ENCODE data around the gene CHST1.

CHST1 gene

DNA sequence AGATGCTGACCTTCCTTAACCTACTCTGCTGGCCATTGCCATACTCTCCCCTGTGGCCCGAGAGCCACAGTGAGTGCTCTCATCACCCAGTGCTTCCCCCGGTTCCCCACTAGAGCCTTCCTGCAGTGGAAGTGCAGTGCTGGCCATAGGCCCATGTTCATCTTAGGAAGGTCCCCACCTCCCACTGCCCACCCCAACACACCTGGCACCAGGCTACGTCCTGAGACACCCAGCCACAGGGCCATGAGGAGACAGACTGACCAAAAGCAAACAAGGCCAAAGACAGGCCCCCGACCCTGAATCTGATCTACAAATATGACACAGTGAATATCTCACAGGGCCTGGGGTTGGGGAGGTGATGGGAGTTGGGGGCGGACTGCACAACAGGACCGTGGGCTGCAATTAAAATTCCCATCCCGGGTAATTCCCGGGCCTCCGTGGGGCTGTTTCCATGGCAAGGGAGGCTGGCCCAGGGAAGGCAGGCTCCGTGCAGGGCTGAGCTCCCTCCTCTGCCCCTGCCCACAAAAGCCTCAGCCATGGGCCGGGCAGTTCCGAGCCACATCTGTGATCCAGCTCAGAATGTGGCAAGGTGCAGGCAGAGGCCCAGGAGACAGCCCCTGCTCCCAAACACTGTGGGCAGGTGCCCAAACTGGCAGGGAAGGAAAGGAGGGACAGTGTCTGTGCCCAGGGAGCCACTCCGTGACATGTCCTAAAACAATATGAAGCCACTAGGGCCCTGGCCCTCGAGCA lies 5.1 kb upstream of the CHST1 start:
- Mint-ChIP-seq H3K4me1 (no peaks in the 10 kb centered on the region), H3K4me3 (no peak overlapping the region), H3K9me3 (no peaks in the 10 kb centered on the region), H3K27me3 (peaks cover 64% of the 10 kb centered on the region), H3K27ac (ENCODE audit: low read depth) (no peak overlapping the region), H3K36me3 (ENCODE audit: insufficient read depth) (no peaks in the 10 kb centered on the region)
- no peak for ATAC-seq (replicated peaks; ENCODE audit: extremely low read depth, poor library complexity, severe bottlenecking)
- DNase-seq (ENCODE audit: low spot score in 2 of 2): no peak

DNA sequence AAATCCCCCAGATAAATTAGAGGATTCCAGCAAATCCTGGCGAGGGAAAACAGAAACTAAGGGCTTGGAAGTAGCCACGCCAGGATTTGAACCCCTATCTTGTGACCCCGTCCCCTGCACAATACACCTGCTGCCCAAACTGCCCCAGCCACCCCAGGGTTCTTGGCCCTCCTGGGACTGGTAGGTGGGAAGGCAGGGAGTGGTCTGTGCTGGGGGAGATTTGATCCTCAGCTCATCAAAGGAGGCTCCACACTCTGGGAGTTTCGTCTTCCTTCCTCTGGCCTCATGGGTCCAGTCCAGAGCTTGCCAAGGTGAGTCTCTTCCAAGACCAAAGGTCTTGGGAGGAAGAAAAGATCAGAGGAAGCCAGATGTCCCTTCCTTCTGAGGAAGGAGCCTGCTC lies 4.5 kb upstream of the CHST1 start:
- DNase-seq (ENCODE audit: low spot score in 2 of 2) (no peak), ATAC-seq (replicated peaks; ENCODE audit: extremely low read depth, poor library complexity, severe bottlenecking) (no peak)
- no peak overlapping the region for H3K4me3 Mint-ChIP-seq
- H3K4me1 Mint-ChIP-seq: no peaks in the 10 kb centered on the region
- no peak overlapping the region for H3K27ac Mint-ChIP-seq (ENCODE audit: low read depth)
- peaks cover 64% of the 10 kb centered on the region for H3K27me3 Mint-ChIP-seq
- no peaks in the 10 kb centered on the region for H3K36me3 Mint-ChIP-seq (ENCODE audit: insufficient read depth)
- H3K9me3 Mint-ChIP-seq: no peaks in the 10 kb centered on the region

DNA sequence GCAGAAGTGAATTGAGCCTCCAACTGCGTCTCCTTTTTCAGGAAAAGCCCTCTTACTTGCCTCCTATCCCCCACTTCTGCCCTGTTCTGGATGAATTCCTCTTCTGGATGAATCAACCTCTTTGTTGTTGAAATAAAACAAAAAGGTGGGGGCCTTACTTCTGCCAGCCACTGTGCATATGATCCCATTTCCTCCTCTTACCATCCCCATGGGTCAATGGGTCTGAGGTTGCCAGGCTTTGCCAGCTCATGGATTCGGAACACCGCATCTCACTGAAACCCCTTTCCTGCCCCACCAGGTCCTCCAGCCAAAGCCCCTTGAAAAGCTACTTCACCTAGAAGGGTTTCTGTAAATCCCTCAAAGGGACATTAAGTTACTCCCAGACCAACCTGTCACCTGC lies 3.7 kb upstream of the CHST1 start:
- Mint-ChIP-seq H3K4me3 (no peak overlapping the region), H3K9me3 (no peaks in the 10 kb centered on the region), H3K27ac (ENCODE audit: low read depth) (no peak overlapping the region), H3K4me1 (no peaks in the 10 kb centered on the region), H3K27me3 (peaks cover 65% of the 10 kb centered on the region), H3K36me3 (ENCODE audit: insufficient read depth) (no peaks in the 10 kb centered on the region)
- ATAC-seq (replicated peaks; ENCODE audit: extremely low read depth, poor library complexity, severe bottlenecking) (no peak), DNase-seq (ENCODE audit: low spot score in 2 of 2) (no peak)

GRCh38 chr11:45667929-45668680 lies 2.7 kb upstream of the CHST1 start:
- no peak overlapping the region for H3K27ac Mint-ChIP-seq (ENCODE audit: low read depth)
- H3K27me3 Mint-ChIP-seq: peaks cover 76% of the 10 kb centered on the region
- no peaks in the 10 kb centered on the region for H3K36me3 Mint-ChIP-seq (ENCODE audit: insufficient read depth)
- no peak for ATAC-seq (replicated peaks; ENCODE audit: extremely low read depth, poor library complexity, severe bottlenecking)
- no peak for DNase-seq (ENCODE audit: low spot score in 2 of 2)
- H3K4me1 Mint-ChIP-seq: peaks cover 3% of the 10 kb centered on the region
- H3K9me3 Mint-ChIP-seq: no peaks in the 10 kb centered on the region
- H3K4me3 Mint-ChIP-seq: no peak overlapping the region

- Mint-ChIP-seq H3K36me3 (ENCODE audit: insufficient read depth) (peaks cover 1% of the 10 kb centered on the region), H3K4me1 (peaks cover 6% of the 10 kb centered on the region), H3K27me3 (peaks cover 86% of the 10 kb centered on the region), H3K9me3 (no peaks in the 10 kb centered on the region), H3K27ac (ENCODE audit: low read depth) (no peak overlapping the region), H3K4me3 (peak overlapping the region; percentile 80)
- no peak for DNase-seq (ENCODE audit: low spot score in 2 of 2)
- no peak for ATAC-seq (replicated peaks; ENCODE audit: extremely low read depth, poor library complexity, severe bottlenecking)
Measured at GRCh38 chr11:45666648-45667642, 1.5 kb upstream of the CHST1 start.

DNA sequence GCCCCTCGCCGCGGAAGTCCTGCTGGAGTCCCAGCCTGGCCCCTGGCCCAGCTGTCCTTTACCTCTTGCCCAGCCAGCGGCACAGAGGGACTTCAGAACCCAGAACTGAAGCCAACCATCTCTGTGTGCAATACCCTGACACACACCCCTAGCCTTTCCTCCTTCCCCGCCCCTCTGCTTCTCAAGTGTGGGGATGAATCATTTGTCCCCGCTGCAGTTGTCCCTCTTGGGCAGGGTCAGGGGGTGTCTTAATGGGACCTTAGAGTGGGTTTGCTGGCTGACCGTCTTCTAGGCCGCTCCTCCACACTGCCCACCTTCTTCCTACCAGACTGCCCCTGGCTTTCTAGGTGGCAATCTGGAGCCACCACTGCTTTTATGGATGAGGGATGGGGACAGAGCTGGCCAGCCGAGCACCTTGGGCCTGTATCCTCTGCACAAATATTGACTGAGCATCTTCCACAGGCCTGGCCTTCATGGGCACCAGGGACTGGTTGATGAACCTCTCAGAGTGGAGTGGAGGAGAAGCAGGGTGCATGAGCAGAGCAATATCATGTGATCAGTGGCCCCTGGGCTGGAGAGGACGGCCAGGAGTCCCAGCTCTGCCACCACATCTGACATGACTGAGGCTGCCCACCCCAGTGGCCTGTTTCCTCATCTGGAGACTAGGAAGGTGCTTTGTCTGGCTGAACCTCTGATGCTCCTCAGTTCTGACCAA lies 668 bp upstream of the CHST1 start:
- ATAC-seq (replicated peaks; ENCODE audit: extremely low read depth, poor library complexity, severe bottlenecking): no peak
- H3K4me1 Mint-ChIP-seq: peaks cover 6% of the 10 kb centered on the region
- peak overlapping the region; percentile 80 for H3K4me3 Mint-ChIP-seq
- peaks cover 1% of the 10 kb centered on the region for H3K36me3 Mint-ChIP-seq (ENCODE audit: insufficient read depth)
- no peak overlapping the region for H3K27ac Mint-ChIP-seq (ENCODE audit: low read depth)
- no peaks in the 10 kb centered on the region for H3K9me3 Mint-ChIP-seq
- no peak for DNase-seq (ENCODE audit: low spot score in 2 of 2)
- peaks cover 86% of the 10 kb centered on the region for H3K27me3 Mint-ChIP-seq

- DNase-seq (ENCODE audit: low spot score in 2 of 2) (no peak), ATAC-seq (replicated peaks; ENCODE audit: extremely low read depth, poor library complexity, severe bottlenecking) (peak; percentile 15)
- peaks cover 86% of the 10 kb centered on the region for H3K27me3 Mint-ChIP-seq
- peak overlapping the region; percentile 32 for H3K4me3 Mint-ChIP-seq
- peaks cover 1% of the 10 kb centered on the region for H3K36me3 Mint-ChIP-seq (ENCODE audit: insufficient read depth)
- H3K4me1 Mint-ChIP-seq: peaks cover 6% of the 10 kb centered on the region
- no peak overlapping the region for H3K27ac Mint-ChIP-seq (ENCODE audit: low read depth)
- no peaks in the 10 kb centered on the region for H3K9me3 Mint-ChIP-seq
Measured at GRCh38 chr11:45664376-45665205, 831 bp downstream of the CHST1 start.

GRCh38 chr11:45663486-45664375 lies 1.7 kb downstream of the CHST1 start:
- H3K27ac Mint-ChIP-seq (ENCODE audit: low read depth): no peak overlapping the region
- no peaks in the 10 kb centered on the region for H3K9me3 Mint-ChIP-seq
- ATAC-seq (replicated peaks; ENCODE audit: extremely low read depth, poor library complexity, severe bottlenecking) (no peak), DNase-seq (ENCODE audit: low spot score in 2 of 2) (no peak)
- peaks cover 1% of the 10 kb centered on the region for H3K36me3 Mint-ChIP-seq (ENCODE audit: insufficient read depth)
- H3K4me3 Mint-ChIP-seq: peak overlapping the region; percentile 37
- peaks cover 78% of the 10 kb centered on the region for H3K27me3 Mint-ChIP-seq
- peaks cover 6% of the 10 kb centered on the region for H3K4me1 Mint-ChIP-seq

GRCh38 chr11:45662665-45663485 lies 2.5 kb downstream of the CHST1 start:
- Mint-ChIP-seq H3K27me3 (peaks cover 69% of the 10 kb centered on the region), H3K27ac (ENCODE audit: low read depth) (no peak overlapping the region), H3K4me1 (peaks cover 6% of the 10 kb centered on the region), H3K4me3 (peak overlapping the region; percentile 37), H3K36me3 (ENCODE audit: insufficient read depth) (peaks cover 1% of the 10 kb centered on the region), H3K9me3 (no peaks in the 10 kb centered on the region)
- no peak for DNase-seq (ENCODE audit: low spot score in 2 of 2)
- no peak for ATAC-seq (replicated peaks; ENCODE audit: extremely low read depth, poor library complexity, severe bottlenecking)

GRCh38 chr11:45662096-45662664 lies 3.2 kb downstream of the CHST1 start:
- peaks cover 6% of the 10 kb centered on the region for H3K4me1 Mint-ChIP-seq
- DNase-seq (ENCODE audit: low spot score in 2 of 2) (no peak), ATAC-seq (replicated peaks; ENCODE audit: extremely low read depth, poor library complexity, severe bottlenecking) (no peak)
- H3K27me3 Mint-ChIP-seq: peaks cover 64% of the 10 kb centered on the region
- H3K36me3 Mint-ChIP-seq (ENCODE audit: insufficient read depth): peaks cover 1% of the 10 kb centered on the region
- no peak overlapping the region for H3K27ac Mint-ChIP-seq (ENCODE audit: low read depth)
- H3K4me3 Mint-ChIP-seq: peak overlapping the region; percentile 37
- H3K9me3 Mint-ChIP-seq: no peaks in the 10 kb centered on the region
